GM12891 (cell line): ENCODE results near the gene LPCAT1.

ENCODE experiments used
- POLR2A ChIP-seq: IDR thresholded peaks from 2 replicates; pipeline ENCODE4 v1.6.1; 2011; ENCODE audit warnings: low read depth, low read length, control low read depth
- POLR2AphosphoS5 ChIP-seq: IDR thresholded peaks from 2 replicates; pipeline ENCODE4 v1.6.1; 2011; ENCODE audit warnings: low read depth, low read length, control low read depth
- POU2F2 ChIP-seq: IDR thresholded peaks from 2 replicates; pipeline ENCODE4 v1.6.1; 2011; ENCODE audit warnings: low read depth, mild to moderate bottlenecking, control low read depth, low read length, moderate library complexity
- SPI1 ChIP-seq: IDR thresholded peaks from 2 replicates; pipeline ENCODE4 v1.6.1; 2011; ENCODE audit warnings: low read depth, low read length, control low read depth
- TAF1 ChIP-seq: IDR thresholded peaks from 2 replicates; pipeline ENCODE4 v1.6.1; 2011; ENCODE audit warnings: low read depth, low read length, control low read depth

GRCh38 chr5:1527533-1528205, 3.9 kb upstream of the LPCAT1 start:
- TF ChIP-seq POLR2A (no peak), POLR2AphosphoS5 (no peak), TAF1 (no peak), POU2F2 (no peak), SPI1 (no peak)
